HEK293T (cell line): Measurements from ENCODE around the gene ITPK1.

Experiments
- ELF4 ChIP-seq: fragments of 450-650 bp; IDR thresholded peaks from 2 replicates; pipeline ENCODE4 v1.6.1; 2017; ENCODE audit warnings: antibody characterized with exemption
- SP1 ChIP-seq: fragments of 450-650 bp; IDR thresholded peaks from 2 replicates; pipeline ENCODE4 v1.6.1; 2017

- TF ChIP-seq ELF4 (no peak), SP1 (no peak)
Observed at GRCh38 chr14:93042968-93043940, 72.5 kb downstream of the ITPK1 start.
